HepG2 (cell line): ENCODE measurements around the gene SPECC1L. TPM values are rescaled to one million over a fixed set of nuclear protein-coding genes. Genes with fewer than 3 reads are reported as not detected.

ENCODE experiments used
- DNMT1 ChIP-seq: sonication (generic); formaldehyde crosslinking; IDR thresholded peaks from 2 replicates; pipeline ENCODE4 v1.5.1; 2020; ENCODE audit warnings: mild to moderate bottlenecking, missing genetic modification reagents
- ETV5 ChIP-seq: IDR thresholded peaks from 2 replicates; pipeline ENCODE4 v1.6.1; 2018; ENCODE audit warnings: missing biosample characterization, missing genetic modification reagents, inconsistent platforms, borderline replicate concordance
- GTF3A ChIP-seq: sonication (generic); formaldehyde crosslinking; conservative IDR thresholded peaks from 2 replicates; pipeline ENCODE4 v1.4.0; 2020; ENCODE audit warnings: mild to moderate bottlenecking, missing genetic modification reagents
- MED8 ChIP-seq: sonication (generic); formaldehyde crosslinking; IDR thresholded peaks from 2 replicates; pipeline ENCODE4 v1.8.1; 2023; ENCODE audit warnings: mild to moderate bottlenecking, missing genetic modification reagents; ENCODE audit not compliant: insufficient replicate concordance
- NR3C1 ChIP-seq: sonication (generic); formaldehyde crosslinking; IDR thresholded peaks from 2 replicates; pipeline ENCODE4 v1.4.0; 2020; ENCODE audit warnings: missing genetic modification reagents
- SMARCC2 ChIP-seq: fragments of 450-650 bp; IDR thresholded peaks from 2 replicates; pipeline ENCODE4 v1.6.1; 2017; ENCODE audit warnings: antibody characterized with exemption, mild to moderate bottlenecking
- SP140L ChIP-seq: sonication (generic); formaldehyde crosslinking; IDR thresholded peaks from 2 replicates; pipeline ENCODE4 v1.4.0; 2020; ENCODE audit warnings: missing genetic modification reagents, borderline replicate concordance
- ZNF292 ChIP-seq: sonication (generic); formaldehyde crosslinking; IDR thresholded peaks from 2 replicates; pipeline ENCODE4 v1.8.1; 2022; ENCODE audit warnings: mild to moderate bottlenecking, low read depth, missing genetic modification reagents, borderline replicate concordance
- ZSCAN30 ChIP-seq: sonication (generic); formaldehyde crosslinking; IDR thresholded peaks from 2 replicates; pipeline ENCODE4 v1.5.0; 2020; ENCODE audit warnings: mild to moderate bottlenecking, missing genetic modification reagents
- polyA plus RNA-seq, 8 experiments: library from polyadenylated mRNA; depleted of rRNA in 3 of 8; stranded (reverse) in 7 of 8; unstranded in 1 of 8; fragments of >200 nt; fragmentation: Illumina TruSeq in 4 of 8; extraction: Trizol in 4 of 8; gene quantifications; 2 replicates each; pipeline versions ENCODE4 v1.2.1 to v1.2.3, GENCODE V29; 2011 to 2016; ENCODE audit warnings: low read depth in 4 of 8, missing spikeins in 1 of 8, mixed read lengths in 1 of 8; ENCODE audit not compliant: insufficient read depth in 1 of 8
- total RNA-seq, 5 experiments: library from RNA; depleted of rRNA; stranded (reverse); fragments of >200 nt; fragmentation: Illumina TruSeq; extraction: Trizol; gene quantifications; 2 replicates each; pipeline ENCODE4 v1.2.3, GENCODE V29; 2016; ENCODE audit warnings: low read depth in 1 of 5
- TF ChIP-seq, protein P1 (sequence below): sonication (generic); formaldehyde crosslinking; IDR thresholded peaks from 2 replicates; pipeline ENCODE4 v1.4.0; 2020; ENCODE audit warnings: missing genetic modification reagents
- TF ChIP-seq, protein P2 (sequence below): sonication (generic); formaldehyde crosslinking; IDR thresholded peaks from 2 replicates; pipeline ENCODE4 v1.4.0; 2020; ENCODE audit warnings: mild to moderate bottlenecking, missing genetic modification reagents
- TF ChIP-seq, protein P3 (sequence below): sonication (generic); formaldehyde crosslinking; IDR thresholded peaks from 2 replicates; pipeline ENCODE4 v1.4.0; 2020; ENCODE audit warnings: missing genetic modification reagents
- TF ChIP-seq, protein P4 (sequence below): IDR thresholded peaks from 2 replicates; pipeline ENCODE4 v1.6.1; 2016; ENCODE audit warnings: low read depth, borderline replicate concordance
- TF ChIP-seq, protein P5 (sequence below), 2 experiments: sonication (generic) in 1 of 2; formaldehyde crosslinking in 1 of 2; IDR thresholded peaks; 2 replicates each; pipeline versions ENCODE4 v1.4.0 to v1.6.1; 2016 to 2020; ENCODE audit warnings: borderline replicate concordance in 1 of 2, low read depth in 1 of 2, mild to moderate bottlenecking in 1 of 2, missing genetic modification reagents in 1 of 2

Gene SPECC1L
- total and polyA plus RNA-seq, 2 of the 13 experiments (the other 11 are each of a cell fraction or from before 2014, with no cell fraction given), result 14.1 to 30.3 TPM

DNA sequence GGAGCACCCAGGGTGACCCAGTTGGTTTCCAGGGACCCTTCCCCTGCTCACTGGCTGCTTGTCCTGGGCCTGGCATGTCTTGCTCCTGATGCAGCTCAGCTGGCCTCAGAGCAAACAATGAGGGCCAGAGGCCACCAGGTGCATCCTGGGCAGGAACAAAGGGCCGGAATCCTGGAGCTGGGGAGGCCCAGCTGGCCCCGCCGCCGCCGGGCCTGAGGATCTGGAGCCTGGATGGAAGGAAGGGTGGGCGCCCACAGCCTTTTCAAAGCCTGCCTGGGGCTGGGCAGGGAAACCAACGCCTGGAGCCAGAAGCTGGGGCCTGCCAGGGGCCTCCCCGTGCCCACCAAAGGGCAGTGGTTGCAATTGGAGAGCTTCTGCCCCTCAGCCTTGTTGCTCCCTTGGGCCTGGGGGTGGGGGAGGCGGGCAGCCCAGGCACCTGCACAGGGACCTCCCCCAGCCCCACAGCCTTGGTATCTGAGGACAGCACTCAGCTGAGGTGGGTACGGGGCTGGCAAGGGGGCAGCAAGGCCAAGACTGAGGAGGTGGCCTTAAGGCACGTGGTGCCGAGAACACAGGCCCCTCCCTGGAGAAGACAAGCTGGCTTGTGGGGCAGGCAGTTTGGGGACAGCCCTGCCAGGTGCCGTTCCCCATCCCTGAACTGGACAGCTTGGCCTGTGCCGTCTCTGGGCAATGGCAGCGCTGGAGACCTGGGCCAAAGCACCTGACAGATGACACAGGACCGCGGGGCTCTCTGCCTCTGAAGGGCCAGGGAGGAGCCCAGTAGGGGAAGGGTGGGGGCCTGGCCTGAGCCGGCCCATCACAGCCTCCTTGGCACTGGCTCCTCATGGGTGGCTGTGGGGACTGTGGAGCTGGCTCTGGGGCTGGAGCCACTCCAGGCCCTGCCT lies 149.7 kb downstream of the SPECC1L start (continued):
- TF ChIP-seq, protein P1, sequence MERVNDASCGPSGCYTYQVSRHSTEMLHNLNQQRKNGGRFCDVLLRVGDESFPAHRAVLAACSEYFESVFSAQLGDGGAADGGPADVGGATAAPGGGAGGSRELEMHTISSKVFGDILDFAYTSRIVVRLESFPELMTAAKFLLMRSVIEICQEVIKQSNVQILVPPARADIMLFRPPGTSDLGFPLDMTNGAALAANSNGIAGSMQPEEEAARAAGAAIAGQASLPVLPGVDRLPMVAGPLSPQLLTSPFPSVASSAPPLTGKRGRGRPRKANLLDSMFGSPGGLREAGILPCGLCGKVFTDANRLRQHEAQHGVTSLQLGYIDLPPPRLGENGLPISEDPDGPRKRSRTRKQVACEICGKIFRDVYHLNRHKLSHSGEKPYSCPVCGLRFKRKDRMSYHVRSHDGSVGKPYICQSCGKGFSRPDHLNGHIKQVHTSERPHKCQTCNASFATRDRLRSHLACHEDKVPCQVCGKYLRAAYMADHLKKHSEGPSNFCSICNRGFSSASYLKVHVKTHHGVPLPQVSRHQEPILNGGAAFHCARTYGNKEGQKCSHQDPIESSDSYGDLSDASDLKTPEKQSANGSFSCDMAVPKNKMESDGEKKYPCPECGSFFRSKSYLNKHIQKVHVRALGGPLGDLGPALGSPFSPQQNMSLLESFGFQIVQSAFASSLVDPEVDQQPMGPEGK (CRISPR knock-in tag), result peak; percentile 69
- TF ChIP-seq, protein P2, sequence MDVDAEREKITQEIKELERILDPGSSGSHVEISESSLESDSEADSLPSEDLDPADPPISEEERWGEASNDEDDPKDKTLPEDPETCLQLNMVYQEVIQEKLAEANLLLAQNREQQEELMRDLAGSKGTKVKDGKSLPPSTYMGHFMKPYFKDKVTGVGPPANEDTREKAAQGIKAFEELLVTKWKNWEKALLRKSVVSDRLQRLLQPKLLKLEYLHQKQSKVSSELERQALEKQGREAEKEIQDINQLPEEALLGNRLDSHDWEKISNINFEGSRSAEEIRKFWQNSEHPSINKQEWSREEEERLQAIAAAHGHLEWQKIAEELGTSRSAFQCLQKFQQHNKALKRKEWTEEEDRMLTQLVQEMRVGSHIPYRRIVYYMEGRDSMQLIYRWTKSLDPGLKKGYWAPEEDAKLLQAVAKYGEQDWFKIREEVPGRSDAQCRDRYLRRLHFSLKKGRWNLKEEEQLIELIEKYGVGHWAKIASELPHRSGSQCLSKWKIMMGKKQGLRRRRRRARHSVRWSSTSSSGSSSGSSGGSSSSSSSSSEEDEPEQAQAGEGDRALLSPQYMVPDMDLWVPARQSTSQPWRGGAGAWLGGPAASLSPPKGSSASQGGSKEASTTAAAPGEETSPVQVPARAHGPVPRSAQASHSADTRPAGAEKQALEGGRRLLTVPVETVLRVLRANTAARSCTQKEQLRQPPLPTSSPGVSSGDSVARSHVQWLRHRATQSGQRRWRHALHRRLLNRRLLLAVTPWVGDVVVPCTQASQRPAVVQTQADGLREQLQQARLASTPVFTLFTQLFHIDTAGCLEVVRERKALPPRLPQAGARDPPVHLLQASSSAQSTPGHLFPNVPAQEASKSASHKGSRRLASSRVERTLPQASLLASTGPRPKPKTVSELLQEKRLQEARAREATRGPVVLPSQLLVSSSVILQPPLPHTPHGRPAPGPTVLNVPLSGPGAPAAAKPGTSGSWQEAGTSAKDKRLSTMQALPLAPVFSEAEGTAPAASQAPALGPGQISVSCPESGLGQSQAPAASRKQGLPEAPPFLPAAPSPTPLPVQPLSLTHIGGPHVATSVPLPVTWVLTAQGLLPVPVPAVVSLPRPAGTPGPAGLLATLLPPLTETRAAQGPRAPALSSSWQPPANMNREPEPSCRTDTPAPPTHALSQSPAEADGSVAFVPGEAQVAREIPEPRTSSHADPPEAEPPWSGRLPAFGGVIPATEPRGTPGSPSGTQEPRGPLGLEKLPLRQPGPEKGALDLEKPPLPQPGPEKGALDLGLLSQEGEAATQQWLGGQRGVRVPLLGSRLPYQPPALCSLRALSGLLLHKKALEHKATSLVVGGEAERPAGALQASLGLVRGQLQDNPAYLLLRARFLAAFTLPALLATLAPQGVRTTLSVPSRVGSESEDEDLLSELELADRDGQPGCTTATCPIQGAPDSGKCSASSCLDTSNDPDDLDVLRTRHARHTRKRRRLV (CRISPR knock-in tag), result no peak
- no peak for TF ChIP-seq DNMT1
- TF ChIP-seq, protein P3, sequence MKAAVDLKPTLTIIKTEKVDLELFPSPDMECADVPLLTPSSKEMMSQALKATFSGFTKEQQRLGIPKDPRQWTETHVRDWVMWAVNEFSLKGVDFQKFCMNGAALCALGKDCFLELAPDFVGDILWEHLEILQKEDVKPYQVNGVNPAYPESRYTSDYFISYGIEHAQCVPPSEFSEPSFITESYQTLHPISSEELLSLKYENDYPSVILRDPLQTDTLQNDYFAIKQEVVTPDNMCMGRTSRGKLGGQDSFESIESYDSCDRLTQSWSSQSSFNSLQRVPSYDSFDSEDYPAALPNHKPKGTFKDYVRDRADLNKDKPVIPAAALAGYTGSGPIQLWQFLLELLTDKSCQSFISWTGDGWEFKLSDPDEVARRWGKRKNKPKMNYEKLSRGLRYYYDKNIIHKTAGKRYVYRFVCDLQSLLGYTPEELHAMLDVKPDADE (CRISPR knock-in tag), result 0 out of 2 replicates have a peak, but pooled peaks have one; percentile 1
- no peak for TF ChIP-seq SP140L (CRISPR knock-in tag)
- no peak for TF ChIP-seq MED8 (CRISPR knock-in tag)
- no peak for TF ChIP-seq SMARCC2
- TF ChIP-seq ETV5 (CRISPR knock-in tag), result peak; percentile 60; the same call in 1 of the 2 replicates
- TF ChIP-seq ZSCAN30 (CRISPR knock-in tag), result no peak
- TF ChIP-seq, protein P4, sequence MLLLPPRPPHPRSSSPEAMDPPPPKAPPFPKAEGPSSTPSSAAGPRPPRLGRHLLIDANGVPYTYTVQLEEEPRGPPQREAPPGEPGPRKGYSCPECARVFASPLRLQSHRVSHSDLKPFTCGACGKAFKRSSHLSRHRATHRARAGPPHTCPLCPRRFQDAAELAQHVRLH, result no peak
- TF ChIP-seq, protein P5, sequence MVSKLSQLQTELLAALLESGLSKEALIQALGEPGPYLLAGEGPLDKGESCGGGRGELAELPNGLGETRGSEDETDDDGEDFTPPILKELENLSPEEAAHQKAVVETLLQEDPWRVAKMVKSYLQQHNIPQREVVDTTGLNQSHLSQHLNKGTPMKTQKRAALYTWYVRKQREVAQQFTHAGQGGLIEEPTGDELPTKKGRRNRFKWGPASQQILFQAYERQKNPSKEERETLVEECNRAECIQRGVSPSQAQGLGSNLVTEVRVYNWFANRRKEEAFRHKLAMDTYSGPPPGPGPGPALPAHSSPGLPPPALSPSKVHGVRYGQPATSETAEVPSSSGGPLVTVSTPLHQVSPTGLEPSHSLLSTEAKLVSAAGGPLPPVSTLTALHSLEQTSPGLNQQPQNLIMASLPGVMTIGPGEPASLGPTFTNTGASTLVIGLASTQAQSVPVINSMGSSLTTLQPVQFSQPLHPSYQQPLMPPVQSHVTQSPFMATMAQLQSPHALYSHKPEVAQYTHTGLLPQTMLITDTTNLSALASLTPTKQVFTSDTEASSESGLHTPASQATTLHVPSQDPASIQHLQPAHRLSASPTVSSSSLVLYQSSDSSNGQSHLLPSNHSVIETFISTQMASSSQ (IDR thresholded peaks at IDR 0.05; ENCODE audit: low read depth), result no peak
- TF ChIP-seq, protein P5 (CRISPR knock-in tag; IDR thresholded peaks at IDR 0.05; ENCODE audit: borderline replicate concordance), result 0 out of 2 replicates have a peak, but pooled peaks have one; percentile 30
- no peak for TF ChIP-seq NR3C1
- TF ChIP-seq GTF3A (CRISPR knock-in tag), result no peak
- TF ChIP-seq ZNF292 (CRISPR knock-in tag), result peak; percentile 19; the same call in 1 of the 2 replicates
